Endothelial cell of umbilical vein (primary cell): Measurements from ENCODE around the gene RSBN1. TPM values are rescaled to one million over a fixed set of nuclear protein-coding genes. Genes with fewer than 3 reads are reported as not detected.
"Not testable (repeated sequence)": the region's sequence is repeated elsewhere in the genome, so short reads cannot be mapped to it uniquely, and the experiment has no call there.

Source experiments
- BruUV-seq: library from RNA; stranded (reverse); fragments of 400-500 nt; replicated peaks from 2 replicates; lab custom pipeline; 2021; lab: Mats Ljungman, UMichigan
- CTCF ChIA-PET: fragments of 300-600, 350-600 bp; sonication (Branson Sonifier 250); formaldehyde crosslinking; loops from one replicate; lab custom pipeline; 2021; ENCODE audit warnings: antibody characterized with exemption, inconsistent platforms; lab: Charles Lee
- POLR2A ChIA-PET: fragments of 300-600, 350-600 bp; sonication (Branson Sonifier 250); formaldehyde crosslinking; loops from one replicate; lab custom pipeline; 2021; ENCODE audit warnings: antibody characterized with exemption, inconsistent platforms; lab: Charles Lee
- DNase-seq: peaks from one replicate; pipeline ENCODE4 v3.0.0-alpha.2; 2011; ENCODE audit warnings: low read depth, low spot score
- FAIRE-seq: peaks from 2 replicates; lab custom pipeline; 2011; peaks lifted over from hg19 to GRCh38; lab: Jason Lieb, UNC
- H2AFZ ChIP-seq: 2 replicates; pipeline ENCODE4 v1.6.0; 2012; ENCODE audit warnings: low read depth, low read length, control low read depth, inconsistent platforms
- H3K27ac ChIP-seq: 2 replicates; pipeline ENCODE4 v1.5.1; 2011; ENCODE audit warnings: low read depth, mild to moderate bottlenecking, control low read depth, low read length, moderate library complexity; ENCODE audit not compliant: insufficient read depth
- H3K27me3 ChIP-seq, 2 experiments: 2 replicates each; pipeline versions ENCODE4 v1.6.0 to v1.6.1; 2011; ENCODE audit warnings: low read length in 2 of 2, mixed read lengths in 1 of 2; ENCODE audit not compliant: control insufficient read depth in 2 of 2, insufficient read depth in 2 of 2
- H3K36me3 ChIP-seq, 2 experiments: 2 replicates in 1 of 2; 3 replicates in 1 of 2; pipeline ENCODE4 v1.5.1; 2011; ENCODE audit warnings: low read length in 2 of 2, mild to moderate bottlenecking in 1 of 2, moderate library complexity in 1 of 2; ENCODE audit not compliant: control insufficient read depth in 2 of 2, insufficient read depth in 2 of 2; ENCODE audit errors: extremely low read depth in 1 of 2
- H3K4me1 ChIP-seq: 3 replicates; pipeline ENCODE4 v1.5.1; 2011; ENCODE audit warnings: mild to moderate bottlenecking, low read length; ENCODE audit not compliant: control insufficient read depth, insufficient read depth; ENCODE audit errors: extremely low read depth
- H3K4me2 ChIP-seq: 2 replicates; pipeline ENCODE4 v1.6.1; 2011; ENCODE audit warnings: low read length, control low read depth, mixed read lengths; ENCODE audit not compliant: insufficient read depth
- H3K4me3 ChIP-seq, 3 experiments: fragments of 200-600 bp in 1 of 3; sonication (generic), shearing (Covaris generic) in 1 of 3; replicated peaks in 1 of 3; 2 replicates each; pipeline ENCODE4 v1.5.1; 2011 to 2016; ENCODE audit warnings: control low read depth in 3 of 3, low read length in 3 of 3, mild to moderate bottlenecking in 2 of 3, inconsistent platforms in 1 of 3, low read depth in 1 of 3, moderate library complexity in 1 of 3; ENCODE audit not compliant: insufficient read depth in 1 of 3
- H3K79me2 ChIP-seq: 2 replicates; pipeline ENCODE4 v1.6.0; 2012; ENCODE audit warnings: low read length, inconsistent platforms; ENCODE audit not compliant: control insufficient read depth, insufficient read depth
- H3K9ac ChIP-seq: replicated peaks from 2 replicates; pipeline ENCODE3; 2011; ENCODE audit warnings: low read length, control low read depth; ENCODE audit not compliant: insufficient read depth; ENCODE audit errors: extremely low read depth
- H3K9me1 ChIP-seq: replicated peaks from 3 replicates; pipeline ENCODE4 v1.6.0; 2011; ENCODE audit warnings: mild to moderate bottlenecking, low read length; ENCODE audit not compliant: control insufficient read depth, insufficient read depth; ENCODE audit errors: extremely low read depth
- H3K9me3 ChIP-seq: replicated peaks from 2 replicates; pipeline ENCODE4 v1.5.1; 2012; ENCODE audit warnings: low read length, inconsistent platforms; ENCODE audit not compliant: control insufficient read depth, insufficient read depth
- H4K20me1 ChIP-seq: replicated peaks from 2 replicates; pipeline ENCODE3; 2011; ENCODE audit warnings: mild to moderate bottlenecking, low read length; ENCODE audit not compliant: control insufficient read depth, insufficient read depth; ENCODE audit errors: extremely low read depth
- CTCF ChIP-seq, 2 donors: IDR thresholded peaks; 1 replicate in 1 of 2; 2 replicates in 1 of 2; pipeline ENCODE4 v1.5.1; 2011; ENCODE audit warnings: low read length in 2 of 2, mild to moderate bottlenecking in 2 of 2, moderate library complexity in 2 of 2, control low read depth in 1 of 2, inconsistent platforms in 1 of 2, low read depth in 1 of 2; ENCODE audit not compliant: insufficient read depth in 1 of 2; ENCODE audit errors: extremely low read depth in 1 of 2
- EZH2 ChIP-seq: IDR thresholded peaks from 2 replicates; pipeline ENCODE4 v1.6.1; 2012; ENCODE audit warnings: borderline replicate concordance, low read depth, mild to moderate bottlenecking, moderate library complexity, low read length, inconsistent platforms; ENCODE audit not compliant: severe bottlenecking
- FOS ChIP-seq: IDR thresholded peaks from 2 replicates; pipeline ENCODE4 v1.6.1; 2011; ENCODE audit warnings: mild to moderate bottlenecking, low read length, moderate library complexity, borderline replicate concordance; ENCODE audit not compliant: insufficient read depth
- GATA2 ChIP-seq: IDR thresholded peaks from 2 replicates; pipeline ENCODE4 v1.7.0; 2011; ENCODE audit warnings: low read depth, mild to moderate bottlenecking, moderate library complexity, mixed read lengths, low read length; ENCODE audit not compliant: insufficient read length, insufficient read depth
- JUN ChIP-seq: IDR thresholded peaks from 2 replicates; pipeline ENCODE4 v1.6.1; 2011; ENCODE audit warnings: borderline replicate concordance, low read depth; ENCODE audit not compliant: insufficient read length, insufficient read depth
- MAX ChIP-seq: IDR thresholded peaks from 2 replicates; pipeline ENCODE4 v1.6.1; 2011; ENCODE audit not compliant: insufficient read depth, insufficient read length
- MYC ChIP-seq: IDR thresholded peaks from one replicate; pipeline ENCODE4 v1.6.1; 2011; ENCODE audit warnings: mild to moderate bottlenecking, low read depth, low read length
- POLR2AphosphoS5 ChIP-seq: IDR thresholded peaks from 2 replicates; pipeline ENCODE4 v1.6.1; 2012; ENCODE audit warnings: low read depth, mild to moderate bottlenecking, control low read depth, low read length, moderate library complexity; ENCODE audit not compliant: insufficient read depth
- dilution Hi-C: fragments of 300-500 bp; cut with MboI; formaldehyde crosslinking; loops from one replicate; pipeline ENCODE4 v1.15.0; 2019; ENCODE audit warnings: low sequenced_read_pairs; ENCODE audit not compliant: extremely low pct_ligation_motif_present
- intact Hi-C: fragments of 100-400 bp; cut with micrococcal nuclease; formaldehyde crosslinking; loops from one replicate; pipeline ENCODE4 v1.10.0; 2022
- polyA plus RNA-seq, 4 experiments: library from polyadenylated mRNA; depleted of rRNA in 3 of 4; stranded (reverse) in 3 of 4; unstranded in 1 of 4; fragments of >200 nt; gene quantifications; 2 replicates each; pipeline versions ENCODE4 v1.2.1 to v1.2.3, GENCODE V29; 2011 to 2012; ENCODE audit warnings: missing spikeins in 1 of 4
- total RNA-seq: library from RNA; stranded (reverse); gene quantifications from 2 replicates; pipeline ENCODE4 v1.2.3, GENCODE V29; 2021

RSBN1 gene
- total and polyA plus RNA-seq, 2 donors (not counting 3 experiments of a cell fraction or from before 2014, with no cell fraction given) = 4.0 to 13.4 TPM

GRCh38 chr1:113854234-113854633, 42.0 kb upstream of the RSBN1 start:
- no peak overlapping the region for H2AFZ ChIP-seq
- no peak overlapping the region for H3K9ac ChIP-seq
- H3K79me2 ChIP-seq = no peaks in the 10 kb centered on the region
- no TSS peak for BruUV-seq
- POLR2A ChIA-PET = no interaction called here
- CTCF ChIA-PET = interaction anchor here (1.4 to 4.4 kb wide), 2 partner anchors 18 to 27 kb away, joined by 3 to 24 read pairs; no protein-coding TSS in a partner anchor
- dilution Hi-C loops = no loop called here
- no peak overlapping the region for H3K4me2 ChIP-seq
- H3K4me1 ChIP-seq = no peaks in the 10 kb centered on the region
- H3K9me1 ChIP-seq = no peaks in the 10 kb centered on the region
- H3K9me3 ChIP-seq = no peaks in the 10 kb centered on the region
- H4K20me1 ChIP-seq = no peaks in the 10 kb centered on the region
- no peak for DNase-seq
- no peaks in the 10 kb centered on the region for H3K27me3 ChIP-seq
- no peaks in the 10 kb centered on the region for H3K36me3 ChIP-seq
- TF ChIP-seq GATA2 (no peak), MAX (no peak), FOS (no peak), EZH2 (no peak), JUN (no peak), CTCF (IDR thresholded peaks at IDR 0.05; ENCODE audit: extremely low read depth in 1 of 2, insufficient read depth in 1 of 2, low read depth in 1 of 2, low read length in 2 of 2) (no peak), MYC (no peak), POLR2AphosphoS5 (no peak)
- no peak for FAIRE-seq
- no peak overlapping the region for H3K27ac ChIP-seq
- intact Hi-C loops = no loop called here
- no peak overlapping the region for H3K4me3 ChIP-seq

GRCh38 chr1:113852694-113853093, 40.4 kb upstream of the RSBN1 start:
- POLR2A ChIA-PET, H3K9me3 ChIP-seq, intact Hi-C loops, FAIRE-seq, H2AFZ ChIP-seq, H3K27me3 ChIP-seq, H3K4me2 ChIP-seq, H3K4me1 ChIP-seq, dilution Hi-C loops, H3K79me2 ChIP-seq, H3K9me1 ChIP-seq, CTCF ChIA-PET, H4K20me1 ChIP-seq, H3K27ac ChIP-seq, H3K9ac ChIP-seq, DNase-seq, BruUV-seq, H3K4me3 ChIP-seq, H3K36me3 ChIP-seq: not testable (repeated sequence)
